GM12878 (cell line): ENCODE results near the gene LYPD4. TPM values are rescaled to one million over a fixed set of nuclear protein-coding genes. Genes with fewer than 3 reads are reported as not detected.

Experiments
- ATAC-seq: fragments of 200-7000 bp; cut with Tn5 transposase; 3 replicates; pipeline ENCODE4 v1.9.1; 2020; ENCODE audit warnings: mild to moderate bottlenecking, moderate library complexity
- BruUV-seq: library from RNA; stranded (reverse); fragments of 400-500 nt; replicated peaks from 2 replicates; lab custom pipeline; 2021; lab: Mats Ljungman, UMichigan
- CTCF ChIA-PET: fragments of 300-600 bp; sonication (Branson Sonifier 250); formaldehyde crosslinking; extraction: SDS; loops from one replicate; lab custom pipeline; 2021; ENCODE audit warnings: inconsistent platforms; lab: Yijun Ruan, JAX
- POLR2A ChIA-PET: fragments of 350-600 bp; formaldehyde crosslinking; extraction: SDS; loops from one replicate; lab custom pipeline; 2021; ENCODE audit warnings: inconsistent platforms; lab: Charles Lee
- RAD21 ChIA-PET: fragments of 300-600 bp; sonication (Branson Sonifier 250); formaldehyde crosslinking; loops from one replicate; lab custom pipeline; 2023; ENCODE audit warnings: antibody characterized with exemption; ENCODE audit not compliant: unreplicated experiment; lab: Charles Lee
- SMC1A ChIA-PET: fragments of 300-600 bp; sonication (Branson Sonifier 250); formaldehyde crosslinking; loops from one replicate; lab custom pipeline; 2023; ENCODE audit not compliant: unreplicated experiment, uncharacterized antibody; lab: Charles Lee
- DNase-seq: peaks from one replicate; pipeline ENCODE4 v3.0.0-alpha.2; 2011; ENCODE audit warnings: low read depth, low spot score
- FAIRE-seq: peaks from 3 replicates; lab custom pipeline; 2011; peaks lifted over from hg19 to GRCh38; lab: Jason Lieb, UNC
- H2AFZ ChIP-seq: 2 replicates; pipeline ENCODE4 v1.6.0; 2011; ENCODE audit warnings: low read depth, low read length, control low read depth; ENCODE audit not compliant: control insufficient read depth
- H3K27ac ChIP-seq: 2 replicates; pipeline ENCODE4 v1.5.1; 2011; ENCODE audit warnings: control low read depth; ENCODE audit not compliant: control insufficient read depth, insufficient read depth
- H3K27me3 ChIP-seq, 2 experiments: replicated peaks in 1 of 2; 2 replicates each; pipeline versions ENCODE4 v1.6.0 to v1.6.1; 2011; ENCODE audit warnings: low read length in 1 of 2; ENCODE audit not compliant: control insufficient read depth in 2 of 2, insufficient read depth in 2 of 2
- H3K36me3 ChIP-seq, 2 experiments: 2 replicates each; pipeline ENCODE4 v1.5.1; 2011; ENCODE audit warnings: low read length in 1 of 2; ENCODE audit not compliant: control insufficient read depth in 2 of 2, insufficient read depth in 2 of 2
- H3K4me1 ChIP-seq: 2 replicates; pipeline ENCODE4 v1.6.1; 2011; ENCODE audit warnings: mild to moderate bottlenecking, low read length, moderate library complexity, mixed read lengths; ENCODE audit not compliant: control insufficient read depth, insufficient read depth
- H3K4me2 ChIP-seq: 2 replicates; pipeline ENCODE4 v1.6.0; 2011; ENCODE audit warnings: control low read depth; ENCODE audit not compliant: control insufficient read depth, insufficient read depth
- H3K4me3 ChIP-seq: fragments of 200-600 bp; sonication (generic); 2 replicates; pipeline ENCODE4 v1.5.1; 2016
- H3K79me2 ChIP-seq: 2 replicates; pipeline ENCODE4 v1.6.0; 2011; ENCODE audit warnings: low read length; ENCODE audit not compliant: control insufficient read depth, insufficient read depth
- H3K9ac ChIP-seq: 2 replicates; pipeline ENCODE4 v1.8.0; 2011; ENCODE audit warnings: low read length, control low read depth, mixed read lengths; ENCODE audit not compliant: control insufficient read depth, insufficient read depth
- H3K9me3 ChIP-seq: replicated peaks from 3 replicates; pipeline ENCODE4 v1.5.1; 2011; ENCODE audit warnings: mild to moderate bottlenecking, low read length; ENCODE audit not compliant: control insufficient read depth, insufficient read depth
- H4K20me1 ChIP-seq: 2 replicates; pipeline ENCODE4 v1.6.0; 2011; ENCODE audit not compliant: control insufficient read depth, insufficient read depth
- MTA3 ChIP-seq: IDR thresholded peaks from 2 replicates; pipeline ENCODE4 v1.6.1; 2012; ENCODE audit warnings: low read length, inconsistent platforms, borderline replicate concordance
- POU2F2 ChIP-seq: IDR thresholded peaks from 3 replicates; pipeline ENCODE4 v1.6.1; 2011; ENCODE audit warnings: low read depth, mild to moderate bottlenecking, low read length, borderline replicate concordance
- RBBP5 ChIP-seq: fragments of 200-600 bp; sonication (generic); conservative IDR thresholded peaks from 2 replicates; pipeline ENCODE4 v1.6.1; 2016
- WGBS: methylation state at CpG from one replicate; pipeline ENCODE4 v1.1.6; 2016; ENCODE audit warnings: low lambda C conversion rate; ENCODE audit not compliant: insufficient replicate concordance, insufficient coverage; ENCODE audit errors: missing lambda C conversion rate; 5-methylcytosine and 5-hydroxymethylcytosine counted together
- in situ Hi-C: fragments of 300-500 bp; cut with MboI; formaldehyde crosslinking; loops from 9 replicates; pipeline ENCODE4 v1.14.3; 2018; ENCODE audit warnings: mixed read lengths
- intact Hi-C: fragments of 100-400 bp; cut with micrococcal nuclease; formaldehyde crosslinking; loops from one replicate; pipeline ENCODE4 v1.14.2; 2022; ENCODE audit not compliant: unreplicated experiment
- polyA plus RNA-seq, 11 experiments: library from polyadenylated mRNA; depleted of rRNA in 4 of 11; unstranded in 6 of 11; stranded (reverse) in 5 of 11; fragments of >200 nt; fragmentation: Nextera tagmentation in 4 of 11; fragmentation: Illumina TruSeq in 1 of 11; extraction: Ambion mirVana in 4 of 11; extraction: Trizol in 1 of 11; gene quantifications; 1 replicate in 1 of 11; 2 replicates in 10 of 11; pipeline versions ENCODE4 v1.2.1 to v1.2.3, GENCODE V29; 2011 to 2016; ENCODE audit warnings: inconsistent platforms in 2 of 11, missing spikeins in 2 of 11, low read depth in 1 of 11
- total RNA-seq, 4 experiments: library from RNA; depleted of rRNA in 3 of 4; stranded (reverse); fragments of >200 nt in 3 of 4; fragmentation: Illumina TruSeq in 1 of 4; extraction: Trizol in 1 of 4; gene quantifications; 2 replicates each; pipeline versions ENCODE4 v1.2.1 to v1.2.3, GENCODE V29; 2013 to 2021

Gene LYPD4
- total and polyA plus RNA-seq, 10 of the 15 experiments (the other 5 are each of a cell fraction or from before 2014, with no cell fraction given) = not detected

- DNase-seq (no peak), FAIRE-seq (no peak), ATAC-seq (no peak)
- intact Hi-C loops (no loop called here), in situ Hi-C loops (loop anchor here (5.0 kb wide), 1 partner anchor 75 kb away; no protein-coding TSS in a partner anchor)
- BruUV-seq = no TSS peak
- peaks cover 21% of the 10 kb centered on the region in 2 experiments for H3K36me3 ChIP-seq
- peak overlapping the region; percentile 45; the same call in 1 of the 2 replicates for H3K9ac ChIP-seq
- peak; percentile 21; the same call in 1 of the 2 replicates for TF ChIP-seq MTA3
- peak; percentile 7; the same call in 1 of the 3 replicates for TF ChIP-seq POU2F2
- TF ChIP-seq RBBP5 = no peak
- H4K20me1 ChIP-seq = peaks cover 8% of the 10 kb centered on the region
- POLR2A ChIA-PET = interaction anchor here (0.6 to 6.6 kb wide), 5 partner anchors 10 to 72 kb away, joined by 6 to 90 read pairs (median 14); partner anchors contain the start of gene RPS19
- peak overlapping the region; percentile 5; the same call in 1 of the 2 replicates for H3K4me2 ChIP-seq
- SMC1A ChIA-PET = interaction anchor here (0.7 to 8.2 kb wide), 8 partner anchors 9 to 86 kb away, joined by 3 to 57 read pairs (median 18); partner anchors contain the start of gene RPS19
- CTCF ChIA-PET = interaction anchor here (0.6 to 9.0 kb wide), 10 partner anchors 8 to 394 kb away, joined by 5 to 136 read pairs (median 26); partner anchors contain the start of genes ARHGEF1, ERFL, RABAC1 and RPS19
- no peak overlapping the region; the same call in 1 of the 2 replicates for H3K4me3 ChIP-seq
- no peaks in the 10 kb centered on the region for H3K9me3 ChIP-seq
- H3K27ac ChIP-seq = peak overlapping the region; percentile 72
- no peaks in the 10 kb centered on the region for H3K27me3 ChIP-seq
- H3K4me1 ChIP-seq = peaks cover 82% of the 10 kb centered on the region
- H3K79me2 ChIP-seq = peaks cover 27% of the 10 kb centered on the region
- RAD21 ChIA-PET = interaction anchor here (1.3 to 8.7 kb wide), 11 partner anchors 9 to 86 kb away, joined by 5 to 120 read pairs (median 8); partner anchors contain the start of genes ARHGEF1, RABAC1 and RPS19
- WGBS = 72% methylated on average over 12 of the region's 12 CpGs
- no peak overlapping the region for H2AFZ ChIP-seq
These were observed 27.9 kb upstream of the LYPD4 start for GRCh38 chr19:41872384-41872774.
